Skeletal muscle satellite cell (primary cell): Measurements from ENCODE around the gene HSFX1.
"Not testable (repeated sequence)": the region's sequence is repeated elsewhere in the genome, so short reads cannot be mapped to it uniquely, and the experiment has no call there.

Experiments used
- H3K27me3 ChIP-seq: 2 replicates; pipeline ENCODE4 v1.7.0; 2013; ENCODE audit warnings: low read length; ENCODE audit not compliant: control insufficient read depth, insufficient read depth
- H3K36me3 ChIP-seq: 2 replicates; pipeline ENCODE4 v1.7.0; 2013; ENCODE audit warnings: mild to moderate bottlenecking, control low read depth, low read length; ENCODE audit not compliant: insufficient read depth
- H3K4me1 ChIP-seq: 2 replicates; pipeline ENCODE4 v1.7.0; 2013; ENCODE audit warnings: low read length; ENCODE audit not compliant: control insufficient read depth, insufficient read depth
- H3K4me2 ChIP-seq: 2 replicates; pipeline ENCODE4 v1.7.0; 2013; ENCODE audit warnings: mild to moderate bottlenecking, low read length
- H3K4me3 ChIP-seq: 2 replicates; pipeline ENCODE4 v1.7.0; 2013; ENCODE audit warnings: low read length
- H3K9ac ChIP-seq: 2 replicates; pipeline ENCODE4 v1.7.0; 2013; ENCODE audit warnings: mild to moderate bottlenecking, low read depth, low read length, moderate library complexity
- H3K9me3 ChIP-seq: replicated peaks from 2 replicates; pipeline ENCODE4 v1.7.0; 2013; ENCODE audit warnings: mild to moderate bottlenecking, control low read depth, low read length

The HSFX1 gene

GRCh38 chrX:149762696-149763614 is 10.9 kb upstream of the HSFX1 start:
- H3K27me3 ChIP-seq, result no peaks in the 10 kb centered on the region
- no peaks in the 10 kb centered on the region for H3K4me1 ChIP-seq
- no peak overlapping the region for H3K4me2 ChIP-seq
- H3K9me3 ChIP-seq, result no peaks in the 10 kb centered on the region
- H3K9ac ChIP-seq, result no peak overlapping the region
- no peak overlapping the region for H3K4me3 ChIP-seq
- H3K36me3 ChIP-seq, result no peaks in the 10 kb centered on the region

GRCh38 chrX:149770344-149770743 is 3.5 kb upstream of the HSFX1 start:
- H3K4me2 ChIP-seq, H3K36me3 ChIP-seq, H3K9ac ChIP-seq, H3K4me1 ChIP-seq, H3K4me3 ChIP-seq, H3K27me3 ChIP-seq, H3K9me3 ChIP-seq: not testable (repeated sequence)

GRCh38 chrX:149773026-149773425 is 842 bp upstream of the HSFX1 start:
- not testable (repeated sequence) for H3K4me3 ChIP-seq, H3K9ac ChIP-seq, H3K4me1 ChIP-seq, H3K27me3 ChIP-seq, H3K9me3 ChIP-seq, H3K4me2 ChIP-seq, H3K36me3 ChIP-seq

GRCh38 chrX:149777999-149778398 is 4.1 kb downstream of the HSFX1 start:
- H3K36me3 ChIP-seq, H3K9ac ChIP-seq: not testable (repeated sequence)

GRCh38 chrX:149781727-149782126 is 7.9 kb downstream of the HSFX1 start, which contains the start of gene MAGEA9:
TSS of gene MAGEA9 (plus strand) at chrX:149781930. CDS start at chrX:149786211, 4,281 bp downstream.
- not testable (repeated sequence) for H3K4me1 ChIP-seq, H3K27me3 ChIP-seq, H3K4me2 ChIP-seq, H3K36me3 ChIP-seq, H3K9ac ChIP-seq, H3K4me3 ChIP-seq, H3K9me3 ChIP-seq

More at GRCh38 chrX:149777999-149778398, 4.1 kb downstream of the HSFX1 start:
- not testable (repeated sequence) for H3K9me3 ChIP-seq, H3K4me2 ChIP-seq, H3K4me1 ChIP-seq, H3K4me3 ChIP-seq, H3K27me3 ChIP-seq

- not testable (repeated sequence) for H3K9ac ChIP-seq, H3K36me3 ChIP-seq, H3K4me2 ChIP-seq, H3K4me3 ChIP-seq, H3K4me1 ChIP-seq, H3K27me3 ChIP-seq, H3K9me3 ChIP-seq
Observed at GRCh38 chrX:149795531-149795930, 21.7 kb downstream of the HSFX1 start.

- no peak overlapping the region for H3K4me3 ChIP-seq
- H3K4me2 ChIP-seq, result no peak overlapping the region
- H3K9ac ChIP-seq, result no peak overlapping the region
- no peaks in the 10 kb centered on the region for H3K36me3 ChIP-seq
- no peaks in the 10 kb centered on the region for H3K27me3 ChIP-seq
- no peaks in the 10 kb centered on the region for H3K4me1 ChIP-seq
- H3K9me3 ChIP-seq, result no peaks in the 10 kb centered on the region
Observed at GRCh38 chrX:149799095-149799714, 25.3 kb downstream of the HSFX1 start.

- no peak overlapping the region for H3K4me3 ChIP-seq
- H3K9me3 ChIP-seq, result no peaks in the 10 kb centered on the region
- no peaks in the 10 kb centered on the region for H3K4me1 ChIP-seq
- no peaks in the 10 kb centered on the region for H3K27me3 ChIP-seq
- H3K4me2 ChIP-seq, result no peak overlapping the region
- H3K9ac ChIP-seq, result no peak overlapping the region
- H3K36me3 ChIP-seq, result no peaks in the 10 kb centered on the region
Observed at GRCh38 chrX:149799938-149800337, 26.1 kb downstream of the HSFX1 start.

GRCh38 chrX:149803458-149804062 is 29.7 kb downstream of the HSFX1 start:
- H3K4me1 ChIP-seq, result no peaks in the 10 kb centered on the region
- H3K36me3 ChIP-seq, result no peaks in the 10 kb centered on the region
- H3K27me3 ChIP-seq, result no peaks in the 10 kb centered on the region
- H3K4me2 ChIP-seq, result no peak overlapping the region
- H3K4me3 ChIP-seq, result no peak overlapping the region
- no peaks in the 10 kb centered on the region for H3K9me3 ChIP-seq
- no peak overlapping the region for H3K9ac ChIP-seq

- Histone ChIP-seq H3K4me2 (no peak overlapping the region), H3K4me3 (no peak overlapping the region), H3K27me3 (no peaks in the 10 kb centered on the region), H3K9me3 (no peaks in the 10 kb centered on the region), H3K4me1 (no peaks in the 10 kb centered on the region), H3K9ac (no peak overlapping the region), H3K36me3 (no peaks in the 10 kb centered on the region)
Observed at GRCh38 chrX:149804102-149804501, 30.2 kb downstream of the HSFX1 start.

GRCh38 chrX:149807747-149808458 is 34.0 kb downstream of the HSFX1 start:
- H3K4me1 ChIP-seq, result no peaks in the 10 kb centered on the region
- no peak overlapping the region for H3K4me3 ChIP-seq
- H3K4me2 ChIP-seq, result no peak overlapping the region
- no peaks in the 10 kb centered on the region for H3K9me3 ChIP-seq
- no peaks in the 10 kb centered on the region for H3K27me3 ChIP-seq
- no peaks in the 10 kb centered on the region for H3K36me3 ChIP-seq
- H3K9ac ChIP-seq, result no peak overlapping the region
